Measurements from ENCODE around the gene STARD3. TPM values are rescaled to one million over a fixed set of nuclear protein-coding genes. Genes with fewer than 3 reads are reported as not detected.

The STARD3 gene
- polyA plus RNA-seq, 1 experiment: 43.3 TPM

DNA sequence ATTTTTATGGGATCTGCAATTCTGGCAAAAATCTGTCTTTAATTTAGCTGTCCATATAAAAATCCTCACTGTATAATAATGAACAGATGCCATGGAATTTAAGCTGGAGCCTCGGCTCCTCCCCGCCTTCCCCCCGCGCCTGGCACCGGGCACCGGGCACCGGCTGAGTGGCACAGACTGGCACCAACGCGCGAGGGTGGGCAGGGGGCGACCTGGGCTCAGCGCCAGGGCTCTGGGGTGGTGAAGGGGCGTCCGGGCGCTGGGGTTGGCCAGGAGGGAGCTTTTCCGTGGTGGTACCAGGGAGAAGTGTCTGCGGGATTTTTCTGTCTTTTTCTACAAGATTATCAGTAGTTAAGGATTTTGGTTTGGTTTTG is 38.3 kb upstream of the STARD3 start:
- no peak overlapping the region for H3K27ac ChIP-seq (ENCODE audit: low read depth, low read length)
- CTCF ChIA-PET: interaction anchor here (1.0 to 1.3 kb wide), 2 partner anchors 21 to 23 kb away, joined by 4 to 7 read pairs; no protein-coding TSS in a partner anchor
- no peak for DNase-seq (ENCODE audit: low read depth, low spot score)
- POLR2A ChIA-PET: no interaction called here
- H3K4me3 ChIP-seq (ENCODE audit: low read depth, low read length): no peak overlapping the region
- TF ChIP-seq, protein P1, sequence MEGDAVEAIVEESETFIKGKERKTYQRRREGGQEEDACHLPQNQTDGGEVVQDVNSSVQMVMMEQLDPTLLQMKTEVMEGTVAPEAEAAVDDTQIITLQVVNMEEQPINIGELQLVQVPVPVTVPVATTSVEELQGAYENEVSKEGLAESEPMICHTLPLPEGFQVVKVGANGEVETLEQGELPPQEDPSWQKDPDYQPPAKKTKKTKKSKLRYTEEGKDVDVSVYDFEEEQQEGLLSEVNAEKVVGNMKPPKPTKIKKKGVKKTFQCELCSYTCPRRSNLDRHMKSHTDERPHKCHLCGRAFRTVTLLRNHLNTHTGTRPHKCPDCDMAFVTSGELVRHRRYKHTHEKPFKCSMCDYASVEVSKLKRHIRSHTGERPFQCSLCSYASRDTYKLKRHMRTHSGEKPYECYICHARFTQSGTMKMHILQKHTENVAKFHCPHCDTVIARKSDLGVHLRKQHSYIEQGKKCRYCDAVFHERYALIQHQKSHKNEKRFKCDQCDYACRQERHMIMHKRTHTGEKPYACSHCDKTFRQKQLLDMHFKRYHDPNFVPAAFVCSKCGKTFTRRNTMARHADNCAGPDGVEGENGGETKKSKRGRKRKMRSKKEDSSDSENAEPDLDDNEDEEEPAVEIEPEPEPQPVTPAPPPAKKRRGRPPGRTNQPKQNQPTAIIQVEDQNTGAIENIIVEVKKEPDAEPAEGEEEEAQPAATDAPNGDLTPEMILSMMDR (IDR thresholded peaks at IDR 0.05; ENCODE audit: low read depth, low read length): no peak
- peaks cover 89% of the 10 kb centered on the region for H3K27me3 ChIP-seq (ENCODE audit: control insufficient read depth, insufficient read depth, low read length)
- no peaks in the 10 kb centered on the region; the same call in 1 of the 2 replicates for H3K9me3 ChIP-seq (ENCODE audit: control insufficient read depth, insufficient read depth, low read length)

DNA sequence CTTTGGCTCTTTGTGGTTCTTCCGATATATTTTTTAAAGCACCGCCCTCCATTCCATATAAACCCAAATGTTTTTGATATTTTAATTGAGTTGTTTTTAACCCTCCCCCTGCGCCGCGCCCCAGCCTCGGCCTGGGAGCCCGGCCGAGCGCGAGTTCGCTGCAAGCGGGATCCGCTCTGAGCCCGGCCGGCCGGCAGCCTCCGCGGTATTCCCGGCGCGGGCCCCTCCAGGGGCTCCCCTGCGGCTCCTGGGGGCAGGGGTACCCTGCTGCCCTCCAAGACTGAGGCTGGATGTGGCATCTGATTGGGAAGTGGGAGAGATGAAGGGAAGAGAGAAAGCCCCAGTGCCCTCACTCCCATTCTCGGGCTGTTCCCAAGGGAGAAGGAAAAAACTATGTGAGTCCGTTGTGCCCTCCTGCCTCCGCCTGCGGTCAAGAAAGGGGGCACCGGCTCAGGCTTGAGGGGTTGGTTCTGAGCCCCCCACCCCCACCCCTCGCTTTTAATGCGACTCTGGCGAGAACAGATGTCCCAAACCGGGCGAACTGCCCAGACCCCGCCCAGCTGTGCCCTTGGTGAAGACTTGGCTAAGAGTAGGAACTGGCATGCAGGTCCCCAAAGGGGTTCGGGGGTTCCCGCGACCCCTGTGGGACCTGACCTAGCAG is 37.8 kb upstream of the STARD3 start:
- peaks cover 3% of the 10 kb centered on the region; the same call in 1 of the 2 replicates for H3K9me3 ChIP-seq (ENCODE audit: control insufficient read depth, insufficient read depth, low read length)
- no peak for DNase-seq (ENCODE audit: low read depth, low spot score)
- no peak overlapping the region for H3K27ac ChIP-seq (ENCODE audit: low read depth, low read length)
- ChIA-PET CTCF (interaction anchor here (1.0 to 3.6 kb wide), 2 partner anchors 22 to 23 kb away, joined by 7 to 23 read pairs; no protein-coding TSS in a partner anchor), POLR2A (no interaction called here)
- H3K27me3 ChIP-seq (ENCODE audit: control insufficient read depth, insufficient read depth, low read length): peaks cover 94% of the 10 kb centered on the region
- TF ChIP-seq, protein P1 (IDR thresholded peaks at IDR 0.05; ENCODE audit: low read depth, low read length): no peak
- no peak overlapping the region for H3K4me3 ChIP-seq (ENCODE audit: low read depth, low read length)

DNA sequence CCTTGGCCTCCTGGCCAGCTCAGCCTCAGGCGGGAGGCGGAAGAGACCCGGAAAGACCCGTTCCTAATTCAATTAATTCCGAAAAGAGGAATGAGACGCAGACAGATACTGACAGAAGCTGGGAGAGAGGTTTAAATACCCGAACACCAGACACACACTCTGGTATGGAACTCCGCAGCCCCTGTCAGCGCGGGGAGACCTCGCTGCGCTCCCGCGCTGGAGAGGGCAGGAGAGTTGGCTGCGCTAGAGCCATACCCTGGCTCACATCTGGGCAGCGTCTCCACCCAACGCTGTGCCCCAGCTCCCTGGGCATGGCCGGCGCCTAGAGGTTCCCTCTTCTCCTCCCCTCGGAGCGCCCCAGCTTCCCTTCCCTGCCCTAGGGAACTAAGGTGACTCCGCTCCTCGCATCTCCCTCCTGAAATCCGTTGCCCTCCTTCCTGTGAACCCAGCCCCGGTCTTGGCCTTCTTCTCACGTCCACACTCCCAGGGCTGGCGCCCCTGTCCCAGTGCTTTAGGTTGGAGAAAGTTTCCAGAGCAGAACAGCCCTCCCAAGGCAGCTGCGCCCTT is 37.2 kb upstream of the STARD3 start:
- ChIA-PET POLR2A (interaction anchor here (1.3 kb wide), 1 partner anchor 26 kb away, joined by 4 read pairs; no protein-coding TSS in a partner anchor), CTCF (interaction anchor here (3.6 kb wide), 1 partner anchor 23 kb away, joined by 23 read pairs; no protein-coding TSS in a partner anchor)
- H3K27me3 ChIP-seq (ENCODE audit: control insufficient read depth, insufficient read depth, low read length): peaks cover 97% of the 10 kb centered on the region
- peaks cover 3% of the 10 kb centered on the region; the same call in 1 of the 2 replicates for H3K9me3 ChIP-seq (ENCODE audit: control insufficient read depth, insufficient read depth, low read length)
- no peak for DNase-seq (ENCODE audit: low read depth, low spot score)
- no peak overlapping the region for H3K27ac ChIP-seq (ENCODE audit: low read depth, low read length)
- TF ChIP-seq, protein P1 (IDR thresholded peaks at IDR 0.05; ENCODE audit: low read depth, low read length): no peak
- H3K4me3 ChIP-seq (ENCODE audit: low read depth, low read length): no peak overlapping the region

DNA sequence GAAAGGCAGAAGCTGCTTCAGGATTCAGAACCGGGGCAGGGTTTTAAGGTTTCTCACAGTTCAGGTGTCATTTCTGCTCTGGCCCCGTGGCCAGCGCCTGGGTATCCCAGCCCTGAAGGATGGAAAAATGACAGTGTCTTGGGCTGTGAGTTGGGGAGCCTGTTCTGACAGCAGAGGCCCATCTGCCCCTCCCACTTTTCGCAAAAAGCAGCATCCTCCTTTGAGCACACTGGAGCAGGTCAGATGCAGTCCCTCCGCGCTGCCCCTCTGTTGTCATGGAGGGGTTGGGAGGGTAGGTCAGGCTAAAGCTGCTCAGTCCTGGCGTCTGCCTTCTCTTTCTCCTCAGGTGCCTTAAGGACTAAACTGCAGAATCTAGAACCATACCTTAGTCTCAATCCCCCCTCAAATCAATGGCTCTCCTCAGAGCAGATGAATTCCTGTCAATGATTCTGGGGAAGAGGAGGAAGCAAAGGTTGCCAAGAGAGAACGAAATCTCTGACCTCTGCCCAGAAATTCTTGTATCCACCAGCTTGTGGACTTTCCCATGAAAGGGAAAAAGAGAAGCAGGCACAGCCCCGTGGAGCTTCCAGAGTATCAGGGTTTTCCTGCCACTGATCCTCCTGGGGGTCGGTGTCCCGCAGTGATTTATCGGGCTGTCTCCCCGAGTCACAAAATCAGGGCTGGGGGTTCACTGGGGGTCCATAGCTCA is 36.5 kb upstream of the STARD3 start:
- POLR2A ChIA-PET: interaction anchor here (1.3 kb wide), 1 partner anchor 27 kb away, joined by 4 read pairs; no protein-coding TSS in a partner anchor
- Histone ChIP-seq H3K4me3 (ENCODE audit: low read depth, low read length) (no peak overlapping the region), H3K27ac (ENCODE audit: low read depth, low read length) (no peak overlapping the region), H3K27me3 (ENCODE audit: control insufficient read depth, insufficient read depth, low read length) (peaks cover 97% of the 10 kb centered on the region), H3K9me3 (ENCODE audit: control insufficient read depth, insufficient read depth, low read length) (peaks cover 3% of the 10 kb centered on the region; the same call in 1 of the 2 replicates)
- TF ChIP-seq, protein P1 (IDR thresholded peaks at IDR 0.05; ENCODE audit: low read depth, low read length): no peak
- DNase-seq (ENCODE audit: low read depth, low spot score): no peak
- CTCF ChIA-PET: interaction anchor here (3.6 kb wide), 1 partner anchor 22 kb away, joined by 23 read pairs; no protein-coding TSS in a partner anchor

Measured in AG04450 (cell line).